ENCODE data around the gene PPP1R3G.

PPP1R3G gene

GRCh38 chr6:5094327-5094726 lies 9.2 kb downstream of the PPP1R3G start:
- no peak for DNase-seq (ENCODE audit: low spot score)

DNA sequence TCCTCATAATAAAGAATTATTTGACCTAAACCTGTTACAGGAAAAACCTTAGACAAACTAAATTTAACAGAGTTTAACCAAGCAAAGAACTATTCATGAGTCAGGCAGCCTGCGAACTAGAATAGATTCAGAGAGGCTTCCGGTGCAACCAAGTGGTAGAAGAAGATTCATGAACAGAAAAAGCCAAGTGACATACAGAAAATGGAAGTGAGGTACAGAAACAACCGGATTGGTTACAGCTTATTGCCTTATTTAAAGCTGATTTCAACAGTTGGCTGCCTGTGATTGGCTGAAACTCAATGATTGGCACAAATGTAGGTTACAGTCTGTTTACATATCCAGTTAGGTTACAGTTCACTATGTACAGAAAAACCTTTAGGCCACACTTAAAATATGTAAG lies 10.1 kb downstream of the PPP1R3G start:
- no peak for DNase-seq (ENCODE audit: low spot score)

DNA sequence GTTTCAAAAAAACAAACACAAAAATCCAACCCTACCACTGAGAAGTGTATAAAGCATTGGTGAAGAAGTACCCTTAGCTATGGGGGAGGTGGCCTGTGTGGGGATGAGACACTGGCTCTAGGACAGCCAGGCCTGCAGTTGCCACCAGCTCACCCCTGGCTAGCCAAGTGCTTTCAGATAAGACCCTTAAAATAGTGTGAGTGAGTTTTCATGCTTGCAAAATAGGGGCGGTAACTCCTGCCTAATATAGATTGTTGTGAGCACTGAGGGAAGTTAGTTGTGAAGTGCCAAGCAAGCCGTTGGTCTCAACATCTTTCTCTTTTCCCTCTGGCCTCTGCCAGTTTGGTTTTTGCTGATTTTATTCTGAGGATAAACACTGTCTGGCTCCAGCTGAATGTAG lies 11.3 kb downstream of the PPP1R3G start:
- DNase-seq (ENCODE audit: low spot score) = no peak

- no peak for DNase-seq (ENCODE audit: low spot score)
Observed at GRCh38 chr6:5098501-5099270, 13.5 kb downstream of the PPP1R3G start.

DNA sequence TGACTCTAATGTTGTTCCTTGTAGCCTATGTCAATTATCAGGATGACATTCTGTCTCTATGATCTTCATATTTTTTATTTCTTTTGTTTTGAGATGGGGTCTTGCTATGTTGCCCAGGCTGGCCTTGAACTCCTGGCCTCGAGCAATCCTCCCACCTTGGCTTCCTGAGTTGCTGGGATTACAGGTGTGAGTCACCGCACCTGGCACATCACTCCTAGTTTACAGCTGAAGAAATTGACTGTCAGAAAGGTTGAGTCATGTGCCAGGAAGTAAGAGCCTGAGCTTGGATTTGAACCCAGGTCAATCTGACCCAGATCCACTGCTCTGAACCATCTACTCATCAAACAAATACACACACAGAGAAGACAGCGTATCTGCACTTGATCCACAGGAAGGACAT lies 14.4 kb downstream of the PPP1R3G start:
- no peak for DNase-seq (ENCODE audit: low spot score)

DNA sequence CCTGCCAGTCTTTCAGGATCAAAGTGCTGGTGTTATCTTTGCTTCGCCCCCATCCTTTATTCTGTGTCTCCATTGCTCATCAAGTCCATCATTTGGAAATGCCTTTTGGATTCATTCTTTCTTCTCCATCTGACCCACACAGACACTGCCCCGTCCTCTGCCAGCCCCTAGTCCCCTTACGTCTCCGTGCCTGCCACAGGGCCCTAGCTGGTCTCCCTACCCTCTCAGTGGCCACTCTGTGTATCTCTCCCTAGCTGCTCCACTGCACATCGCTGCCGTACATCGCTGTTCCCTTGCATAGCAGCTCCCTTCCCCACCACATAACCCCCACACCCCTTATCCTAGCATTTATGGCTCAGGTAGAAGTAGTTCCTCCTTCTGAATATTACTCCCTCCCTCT lies 15.7 kb downstream of the PPP1R3G start:
- no peak for DNase-seq (ENCODE audit: low spot score)

DNA sequence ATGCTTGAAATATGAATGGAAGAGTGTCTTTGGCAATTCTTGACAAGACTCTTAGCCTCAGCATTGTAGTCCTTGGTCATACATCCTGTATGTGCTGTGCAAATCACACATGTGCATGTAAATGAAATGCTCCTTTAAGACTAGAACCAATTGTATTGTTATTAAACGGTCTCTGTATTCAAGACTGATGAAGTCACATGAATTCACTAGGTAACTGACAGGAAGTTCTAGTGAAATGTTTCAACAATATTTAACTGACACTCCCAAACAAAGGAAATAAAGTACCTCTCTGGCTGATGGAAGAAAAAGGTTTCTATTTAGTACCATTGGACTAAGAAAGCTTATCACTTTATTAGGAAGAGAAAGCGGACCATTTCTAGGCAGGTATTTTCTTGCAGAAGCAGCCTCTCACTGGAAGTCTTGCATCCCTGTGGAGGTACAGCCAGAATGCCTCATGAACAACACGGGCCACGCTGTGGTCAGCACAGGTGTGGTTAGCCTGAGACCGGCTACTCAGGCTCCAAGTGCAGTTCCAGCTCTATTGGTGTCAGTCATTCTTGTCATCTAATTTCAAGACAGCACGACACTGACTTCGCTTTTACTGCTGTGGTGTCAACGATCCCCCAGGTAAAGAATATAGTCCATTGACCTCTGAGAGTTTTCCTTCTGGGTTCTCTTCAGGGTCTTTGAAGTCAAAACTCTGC lies 17.3 kb downstream of the PPP1R3G start:
- no peak for DNase-seq (ENCODE audit: low spot score)

GRCh38 chr6:5103250-5103649 lies 18.1 kb downstream of the PPP1R3G start:
- no peak for DNase-seq (ENCODE audit: low spot score)

DNA sequence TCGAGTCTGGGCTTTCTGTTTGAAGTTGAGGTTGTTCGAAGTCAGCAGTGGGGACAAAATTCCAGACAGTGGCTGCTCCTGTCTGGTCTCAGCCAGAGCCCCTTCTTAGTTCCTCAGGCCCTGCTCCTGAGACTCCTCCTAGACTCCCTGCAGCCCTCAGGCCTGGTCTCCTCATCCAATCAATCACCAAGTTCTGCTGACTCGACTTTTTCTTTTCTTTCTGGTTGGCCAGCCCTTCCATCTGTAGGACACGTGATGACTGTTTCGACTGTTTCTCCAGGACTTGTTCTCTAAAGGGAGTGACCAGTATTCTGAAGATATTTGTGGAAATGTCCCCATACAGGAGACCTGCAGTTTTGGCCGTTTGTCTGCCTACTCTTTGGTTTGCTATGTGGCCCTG lies 19.5 kb downstream of the PPP1R3G start:
- DNase-seq (ENCODE audit: low spot score) = no peak

- no peak for DNase-seq (ENCODE audit: low spot score)
Observed at GRCh38 chr6:5105146-5105545, 20.0 kb downstream of the PPP1R3G start.

DNA sequence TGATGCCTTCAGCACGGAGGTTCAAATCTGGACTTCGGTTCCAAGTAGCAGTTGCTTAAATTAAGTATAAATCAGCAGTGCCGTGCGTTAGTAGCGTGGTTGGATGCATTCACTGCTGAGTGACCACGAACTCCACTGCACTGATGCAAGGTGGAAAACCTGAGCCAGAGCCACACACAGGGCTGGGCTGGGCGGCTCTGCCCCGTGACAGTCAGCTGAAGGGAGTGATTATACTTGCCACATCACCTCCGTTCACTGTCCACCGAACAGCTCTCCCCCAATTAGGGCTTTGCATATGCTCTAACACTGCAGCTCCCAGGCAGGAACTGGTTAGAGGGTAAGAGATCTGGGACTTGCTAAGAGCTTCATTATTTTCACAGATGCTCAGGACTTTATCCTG lies 22.2 kb downstream of the PPP1R3G start:
- DNase-seq (ENCODE audit: low spot score) = no peak

GRCh38 chr6:5108068-5108467 lies 22.9 kb downstream of the PPP1R3G start:
- no peak for DNase-seq (ENCODE audit: low spot score)

DNA sequence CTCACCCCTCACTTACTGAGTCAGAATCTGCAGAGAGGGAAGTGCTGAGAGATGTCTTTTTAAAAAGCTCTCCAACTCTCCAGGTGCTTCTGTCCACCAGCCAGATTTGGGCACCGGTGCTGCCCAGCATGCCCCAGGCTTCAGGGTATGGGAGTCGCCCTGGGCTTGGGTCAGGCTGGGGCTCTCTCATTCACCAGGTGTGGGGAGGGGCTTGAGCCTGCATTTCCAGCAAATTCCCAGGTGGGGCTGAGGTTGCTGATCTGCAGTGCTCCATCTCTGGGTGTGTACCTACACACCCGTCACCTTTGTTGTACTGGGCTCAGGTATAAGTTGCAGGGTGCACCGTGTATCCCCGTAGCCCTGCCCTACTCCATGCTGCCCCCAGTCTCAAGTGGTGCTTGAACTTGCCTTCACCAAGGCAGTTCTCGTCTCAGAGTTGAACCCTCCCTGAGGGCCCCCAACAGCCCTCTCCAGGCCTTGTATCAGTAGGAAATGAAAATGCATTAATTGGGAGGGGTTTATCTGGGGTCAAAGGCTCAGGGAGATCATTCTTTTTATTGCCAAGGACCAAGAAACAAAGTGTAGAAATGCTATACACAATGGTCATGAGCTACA lies 23.5 kb downstream of the PPP1R3G start:
- DNase-seq (ENCODE audit: low spot score) = no peak

DNA sequence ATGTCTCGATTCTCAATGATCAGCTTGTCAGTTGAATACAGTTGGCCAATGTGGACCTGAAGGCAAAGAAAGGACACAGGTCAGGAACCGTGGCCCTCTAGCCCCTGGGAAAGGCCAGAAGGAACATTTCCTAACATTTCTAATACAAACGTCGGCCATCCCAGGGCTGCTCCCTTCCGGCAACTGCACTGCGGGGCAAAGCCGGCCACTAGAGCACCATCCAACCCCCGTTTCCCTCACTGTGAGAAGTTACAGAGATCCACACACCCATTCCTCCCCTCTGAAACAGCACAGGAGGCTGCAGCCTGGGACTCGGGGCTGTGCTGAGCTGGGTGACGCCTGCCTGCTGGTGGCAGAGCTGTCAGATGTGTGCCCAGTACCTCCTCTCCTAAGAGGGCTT lies 24.3 kb downstream of the PPP1R3G start:
- DNase-seq (ENCODE audit: low spot score) = no peak

DNA sequence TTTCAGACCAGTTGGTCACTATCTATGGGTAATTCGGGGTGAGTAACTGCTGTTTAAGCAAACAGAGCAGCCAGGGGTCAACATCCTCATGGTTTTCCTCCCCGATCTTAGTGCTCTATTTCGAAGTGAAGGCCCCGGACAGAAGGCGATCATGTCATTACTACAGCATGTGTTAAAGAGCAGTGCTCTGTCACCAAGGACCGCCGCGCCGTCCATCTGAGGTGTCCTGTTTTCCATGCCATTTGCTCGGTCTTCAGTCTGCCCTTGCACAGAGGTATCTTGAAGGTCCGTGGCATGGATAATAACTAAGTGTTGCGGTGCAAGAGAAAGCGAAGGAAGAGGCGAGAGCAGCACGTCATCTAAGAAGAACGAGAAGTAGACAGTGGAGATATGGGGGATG lies 25.1 kb downstream of the PPP1R3G start:
- no peak for DNase-seq (ENCODE audit: low spot score)

GRCh38 chr6:5111626-5112025 lies 26.5 kb downstream of the PPP1R3G start:
- no peak for DNase-seq (ENCODE audit: low spot score)

- DNase-seq (ENCODE audit: low spot score) = no peak
Observed at GRCh38 chr6:5112066-5112799, 27.1 kb downstream of the PPP1R3G start.

DNA sequence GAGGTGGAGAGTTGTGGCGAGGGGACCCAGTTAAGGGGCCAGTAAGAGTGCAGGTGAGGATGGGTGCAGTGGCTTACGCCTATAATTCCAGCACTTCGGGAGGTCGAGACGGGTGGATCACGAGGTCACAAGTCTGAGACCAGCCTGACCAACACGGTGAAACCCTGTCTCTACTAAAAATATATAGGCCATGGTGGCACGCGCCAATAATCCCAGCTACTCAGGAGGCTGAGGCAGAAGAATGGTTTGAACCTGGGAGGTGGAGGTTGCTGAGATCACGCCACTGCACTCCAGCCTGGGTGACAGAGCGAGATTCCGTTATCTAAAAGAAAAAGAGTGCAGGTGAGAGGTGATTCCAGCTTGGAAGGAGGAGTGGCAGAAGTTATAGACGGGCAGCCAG lies 28.0 kb downstream of the PPP1R3G start:
- no peak for DNase-seq (ENCODE audit: low spot score)

DNA sequence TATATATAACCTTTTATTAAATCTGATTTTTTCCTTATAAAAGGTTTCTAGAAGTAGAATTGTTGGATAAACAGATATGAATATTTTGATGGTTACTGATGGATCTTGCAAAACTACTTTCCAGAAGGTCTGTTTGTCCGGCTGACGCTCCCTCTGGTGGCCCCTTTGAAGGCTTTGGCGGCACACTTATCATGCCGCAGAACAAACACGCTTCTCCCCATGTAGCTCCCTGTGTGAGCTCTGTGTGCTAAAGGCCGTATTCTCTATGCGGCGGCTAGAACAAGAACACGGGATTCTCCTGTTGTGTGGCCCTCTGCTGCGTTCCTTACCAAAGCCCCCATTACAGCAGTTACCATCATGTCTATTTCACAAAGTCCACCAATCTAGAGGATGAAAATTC lies 30.0 kb downstream of the PPP1R3G start:
- DNase-seq (ENCODE audit: low spot score) = no peak

- DNase-seq (ENCODE audit: low spot score) = no peak
Observed at GRCh38 chr6:5116243-5116991, 31.3 kb downstream of the PPP1R3G start.

DNA sequence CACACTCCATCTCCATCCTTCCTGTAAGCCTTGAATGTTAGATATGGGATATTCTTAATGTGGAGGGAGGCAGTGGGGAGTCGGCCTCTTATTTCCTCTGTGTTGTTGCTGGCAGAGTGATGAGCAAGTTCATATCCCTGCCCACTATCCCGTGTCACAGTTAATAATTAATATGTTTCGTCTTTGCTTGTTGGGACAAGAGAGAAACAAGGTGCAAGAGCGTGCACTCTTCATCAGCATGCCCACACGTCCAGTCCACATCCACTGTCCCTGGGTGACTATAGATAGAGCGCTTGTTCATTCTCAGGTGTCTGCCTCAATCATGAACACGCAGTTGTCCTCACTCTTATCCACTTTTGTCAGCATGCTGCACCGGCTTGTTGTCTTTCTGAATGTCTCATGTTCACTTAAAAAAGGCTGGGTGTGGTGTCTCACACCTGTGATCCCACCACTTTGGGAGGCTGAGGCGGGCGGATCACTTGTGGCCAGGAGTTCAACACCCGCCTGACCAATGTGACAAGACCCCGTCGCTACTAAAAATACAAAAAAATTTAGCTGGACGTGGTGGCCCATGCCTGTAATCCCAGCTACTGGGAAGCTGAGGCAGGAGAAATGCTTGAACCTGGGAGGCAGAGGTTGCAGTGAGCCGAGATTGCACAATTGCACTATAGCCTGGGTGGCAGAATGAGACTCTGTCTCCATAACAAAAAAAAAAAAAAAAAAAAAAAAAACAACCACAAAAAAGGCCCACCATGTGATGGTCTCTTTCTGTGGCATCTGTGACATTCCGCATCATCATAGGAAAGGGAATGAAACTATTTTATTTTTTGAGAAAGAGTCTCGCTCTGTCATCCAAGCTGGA lies 34.2 kb downstream of the PPP1R3G start:
- DNase-seq (ENCODE audit: low spot score) = no peak
